Lower leg skin (tissue), 3 donors: ENCODE measurements around the gene SPATA7.

ENCODE experiments used
- POLR2A ChIP-seq, 2 donors: fragments of 450-650 bp; IDR thresholded peaks; one replicate each; pipeline ENCODE4 v1.6.1; 2016 to 2017; ENCODE audit warnings: antibody characterized with exemption in 2 of 2, mild to moderate bottlenecking in 1 of 2, moderate library complexity in 1 of 2
- TF ChIP-seq, protein P1 (sequence below), 3 donors: fragments of 450-650 bp; IDR thresholded peaks; one replicate each; pipeline ENCODE4 v1.5.1; 2016; ENCODE audit warnings: antibody characterized with exemption in 3 of 3, mild to moderate bottlenecking in 3 of 3, moderate library complexity in 2 of 3

DNA sequence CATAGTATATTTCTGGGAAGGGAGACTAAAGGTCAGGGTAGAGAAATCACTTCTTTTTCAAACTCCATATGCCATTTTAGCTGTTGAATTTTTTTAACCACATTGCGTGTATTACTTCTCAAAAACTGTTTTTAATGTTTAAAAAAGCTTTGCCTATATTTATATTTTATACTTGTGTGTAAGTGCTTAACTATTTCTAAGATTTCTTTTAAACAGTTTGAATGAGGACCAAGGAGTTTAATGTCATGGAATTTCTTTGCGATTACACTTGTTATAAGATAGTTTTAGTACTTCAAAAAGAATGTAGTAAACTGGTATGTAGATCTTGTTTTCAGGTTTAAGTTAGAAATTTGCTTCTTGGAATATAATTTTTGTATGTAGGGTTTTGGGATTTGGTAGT, 7.2 kb downstream of the SPATA7 start:
- no peak for TF ChIP-seq POLR2A (IDR thresholded peaks at IDR 0.05)
- TF ChIP-seq, protein P1, sequence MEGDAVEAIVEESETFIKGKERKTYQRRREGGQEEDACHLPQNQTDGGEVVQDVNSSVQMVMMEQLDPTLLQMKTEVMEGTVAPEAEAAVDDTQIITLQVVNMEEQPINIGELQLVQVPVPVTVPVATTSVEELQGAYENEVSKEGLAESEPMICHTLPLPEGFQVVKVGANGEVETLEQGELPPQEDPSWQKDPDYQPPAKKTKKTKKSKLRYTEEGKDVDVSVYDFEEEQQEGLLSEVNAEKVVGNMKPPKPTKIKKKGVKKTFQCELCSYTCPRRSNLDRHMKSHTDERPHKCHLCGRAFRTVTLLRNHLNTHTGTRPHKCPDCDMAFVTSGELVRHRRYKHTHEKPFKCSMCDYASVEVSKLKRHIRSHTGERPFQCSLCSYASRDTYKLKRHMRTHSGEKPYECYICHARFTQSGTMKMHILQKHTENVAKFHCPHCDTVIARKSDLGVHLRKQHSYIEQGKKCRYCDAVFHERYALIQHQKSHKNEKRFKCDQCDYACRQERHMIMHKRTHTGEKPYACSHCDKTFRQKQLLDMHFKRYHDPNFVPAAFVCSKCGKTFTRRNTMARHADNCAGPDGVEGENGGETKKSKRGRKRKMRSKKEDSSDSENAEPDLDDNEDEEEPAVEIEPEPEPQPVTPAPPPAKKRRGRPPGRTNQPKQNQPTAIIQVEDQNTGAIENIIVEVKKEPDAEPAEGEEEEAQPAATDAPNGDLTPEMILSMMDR (IDR thresholded peaks at IDR 0.05), result no peak
